DOHH2 (cell line): ENCODE results near the gene FABP7.

Source experiments
- H3F3A ChIP-seq: fragments of 200-600 bp; sonication (generic), shearing (Covaris generic); 2 replicates; pipeline ENCODE4 v1.6.0; 2016; ENCODE audit warnings: antibody characterized with exemption, mild to moderate bottlenecking; ENCODE audit not compliant: control insufficient read depth, insufficient read depth
- H3K27ac ChIP-seq: fragments of 200-600 bp; sonication (generic); 2 replicates; pipeline ENCODE4 v1.5.1; 2014; ENCODE audit warnings: low read depth, mild to moderate bottlenecking, low read length, moderate library complexity
- H3K27me3 ChIP-seq: fragments of 200-600 bp; sonication (generic); 2 replicates; pipeline ENCODE4 v1.6.1; 2014; ENCODE audit warnings: mild to moderate bottlenecking, low read length, mixed read lengths; ENCODE audit not compliant: control insufficient read depth
- H3K36me3 ChIP-seq: fragments of 200-600 bp; sonication (generic); 2 replicates; pipeline ENCODE4 v1.6.1; 2014; ENCODE audit warnings: mild to moderate bottlenecking, low read length, moderate library complexity, mixed read lengths; ENCODE audit not compliant: control insufficient read depth
- H3K4me1 ChIP-seq: fragments of 200-600 bp; sonication (generic); 2 replicates; pipeline ENCODE4 v1.6.1; 2014; ENCODE audit warnings: mild to moderate bottlenecking, low read length, mixed read lengths; ENCODE audit not compliant: control insufficient read depth
- H3K4me2 ChIP-seq: fragments of 200-600 bp; sonication (generic); 2 replicates; pipeline ENCODE4 v1.6.0; 2014; ENCODE audit warnings: mild to moderate bottlenecking, low read length, moderate library complexity
- H3K4me3 ChIP-seq: fragments of 200-600 bp; sonication (generic); 2 replicates; pipeline ENCODE4 v1.5.1; 2014; ENCODE audit warnings: mild to moderate bottlenecking, low read length, mixed read lengths
- H3K79me2 ChIP-seq: fragments of 200-600 bp; sonication (generic); 2 replicates; pipeline ENCODE4 v1.6.1; 2014; ENCODE audit warnings: mild to moderate bottlenecking, low read length, mixed read lengths; ENCODE audit not compliant: control insufficient read depth
- H3K9me2 ChIP-seq: fragments of 200-600 bp; sonication (generic); replicated peaks from 2 replicates; pipeline ENCODE4 v1.6.1; 2014; ENCODE audit warnings: mild to moderate bottlenecking, low read length, mixed read lengths; ENCODE audit not compliant: control insufficient read depth
- H3K9me3 ChIP-seq: fragments of 200-600 bp; sonication (generic); 2 replicates; pipeline ENCODE4 v1.6.1; 2014; ENCODE audit warnings: antibody characterized with exemption, low read length, mixed read lengths; ENCODE audit not compliant: control insufficient read depth, insufficient read depth
- H4K20me1 ChIP-seq: fragments of 200-600 bp; sonication (generic); 2 replicates; pipeline ENCODE4 v1.6.0; 2014; ENCODE audit warnings: low read depth, mild to moderate bottlenecking, antibody characterized with exemption, low read length, moderate library complexity; ENCODE audit not compliant: control insufficient read depth, insufficient read depth
- CTCF ChIP-seq: fragments of 200-600 bp; sonication (generic); IDR thresholded peaks from one replicate; pipeline ENCODE4 v1.5.1; 2014; ENCODE audit warnings: antibody characterized with exemption, mild to moderate bottlenecking, low read depth, low read length; ENCODE audit not compliant: poor library complexity, severe bottlenecking
- EZH2phosphoT487 ChIP-seq: fragments of 200-600 bp; sonication (generic); IDR thresholded peaks from 2 replicates; pipeline ENCODE4 v1.6.1; 2017; ENCODE audit warnings: borderline replicate concordance, mild to moderate bottlenecking, antibody characterized with exemption, low read length, moderate library complexity, mixed read lengths

FABP7 gene

GRCh38 chr6:122753688-122754056, 25.8 kb upstream of the FABP7 start:
- no peaks in the 10 kb centered on the region for H4K20me1 ChIP-seq
- no peaks in the 10 kb centered on the region for H3K9me2 ChIP-seq
- TF ChIP-seq CTCF: no peak
- no peak for TF ChIP-seq EZH2phosphoT487
- H3K36me3 ChIP-seq: no peaks in the 10 kb centered on the region
- no peak overlapping the region for H3K27ac ChIP-seq
- H3F3A ChIP-seq: no peaks in the 10 kb centered on the region
- no peaks in the 10 kb centered on the region for H3K9me3 ChIP-seq
- no peaks in the 10 kb centered on the region for H3K4me1 ChIP-seq
- no peaks in the 10 kb centered on the region for H3K27me3 ChIP-seq
- H3K79me2 ChIP-seq: no peaks in the 10 kb centered on the region
- no peak overlapping the region for H3K4me2 ChIP-seq
- no peak overlapping the region for H3K4me3 ChIP-seq

- Histone ChIP-seq H3K9me3 (no peaks in the 10 kb centered on the region), H3F3A (no peaks in the 10 kb centered on the region), H3K9me2 (no peaks in the 10 kb centered on the region), H3K36me3 (no peaks in the 10 kb centered on the region), H3K4me1 (no peaks in the 10 kb centered on the region), H4K20me1 (no peaks in the 10 kb centered on the region), H3K4me2 (no peak overlapping the region), H3K27me3 (no peaks in the 10 kb centered on the region), H3K27ac (no peak overlapping the region), H3K4me3 (no peak overlapping the region), H3K79me2 (no peaks in the 10 kb centered on the region)
- TF ChIP-seq CTCF: no peak
- TF ChIP-seq EZH2phosphoT487: no peak
Observed at GRCh38 chr6:122754191-122754731, 25.3 kb upstream of the FABP7 start.

GRCh38 chr6:122755901-122756300, 23.6 kb upstream of the FABP7 start:
- no peak overlapping the region for H3K4me2 ChIP-seq
- H3K9me2 ChIP-seq: no peaks in the 10 kb centered on the region
- TF ChIP-seq CTCF: no peak
- TF ChIP-seq EZH2phosphoT487: no peak
- H3K27ac ChIP-seq: no peak overlapping the region
- no peak overlapping the region for H3K4me3 ChIP-seq
- no peaks in the 10 kb centered on the region for H3K9me3 ChIP-seq
- H3K36me3 ChIP-seq: no peaks in the 10 kb centered on the region
- no peaks in the 10 kb centered on the region for H4K20me1 ChIP-seq
- H3K79me2 ChIP-seq: no peaks in the 10 kb centered on the region
- no peaks in the 10 kb centered on the region for H3K27me3 ChIP-seq
- no peaks in the 10 kb centered on the region for H3K4me1 ChIP-seq
- no peaks in the 10 kb centered on the region for H3F3A ChIP-seq

GRCh38 chr6:122758927-122759334, 20.6 kb upstream of the FABP7 start:
- Histone ChIP-seq H4K20me1 (no peaks in the 10 kb centered on the region), H3K9me2 (no peaks in the 10 kb centered on the region)

More at GRCh38 chr6:122758927-122759334, 20.6 kb upstream of the FABP7 start:
- Histone ChIP-seq H3K4me3 (no peak overlapping the region), H3K79me2 (no peaks in the 10 kb centered on the region), H3K4me2 (no peak overlapping the region), H3K4me1 (no peaks in the 10 kb centered on the region), H3F3A (no peaks in the 10 kb centered on the region), H3K27me3 (no peaks in the 10 kb centered on the region), H3K9me3 (no peaks in the 10 kb centered on the region), H3K36me3 (no peaks in the 10 kb centered on the region), H3K27ac (no peak overlapping the region)
- TF ChIP-seq CTCF (no peak), EZH2phosphoT487 (no peak)
